Neural cell (in vitro differentiated cells): ENCODE measurements around the gene TMEM245. TPM values are rescaled to one million over a fixed set of nuclear protein-coding genes. Genes with fewer than 3 reads are reported as not detected.

Experiments
- H2AFZ ChIP-seq: fragments of 200-600, 300-800 bp; sonication (generic), shearing (Covaris generic); 2 replicates; pipeline ENCODE4 v1.6.0; 2014; ENCODE audit warnings: low read depth, mild to moderate bottlenecking, antibody characterized with exemption, low read length, moderate library complexity
- H3F3A ChIP-seq: fragments of 200-600 bp; shearing (Covaris generic); 2 replicates; pipeline ENCODE4 v1.6.1; 2016; ENCODE audit warnings: mild to moderate bottlenecking, moderate library complexity, mixed read lengths, antibody characterized with exemption, low read length; ENCODE audit not compliant: insufficient read depth, poor library complexity, severe bottlenecking
- H3K27ac ChIP-seq: fragments of 200-600, 300-800 bp; sonication (generic), shearing (Covaris generic); 2 replicates; pipeline ENCODE4 v1.5.1; 2014; ENCODE audit warnings: mild to moderate bottlenecking, low read length, moderate library complexity
- H3K27me3 ChIP-seq: fragments of 300-800, 200-600 bp; sonication (generic), shearing (Covaris generic); 2 replicates; pipeline ENCODE4 v1.6.0; 2014; ENCODE audit warnings: mild to moderate bottlenecking, low read depth, low read length, moderate library complexity; ENCODE audit not compliant: insufficient read depth
- H3K36me3 ChIP-seq: fragments of 300-800, 200-600 bp; sonication (generic), shearing (Covaris generic); 2 replicates; pipeline ENCODE4 v1.5.1; 2014; ENCODE audit warnings: mild to moderate bottlenecking, antibody characterized with exemption, low read length, moderate library complexity; ENCODE audit not compliant: insufficient read depth
- H3K4me2 ChIP-seq: fragments of 300-800, 200-600 bp; sonication (generic), shearing (Covaris generic); 2 replicates; pipeline ENCODE4 v1.6.0; 2014; ENCODE audit warnings: mild to moderate bottlenecking, low read length
- H3K4me3 ChIP-seq: fragments of 300-800, 200-600 bp; sonication (generic), shearing (Covaris generic); 2 replicates; pipeline ENCODE4 v1.5.1; 2014; ENCODE audit warnings: mild to moderate bottlenecking, low read length, moderate library complexity
- H3K79me2 ChIP-seq: fragments of 200-600 bp; shearing (Covaris generic); replicated peaks from 2 replicates; pipeline ENCODE4 v1.6.0; 2014; ENCODE audit warnings: mild to moderate bottlenecking, low read length, moderate library complexity; ENCODE audit not compliant: insufficient read depth
- H3K9ac ChIP-seq: fragments of 300-800, 200-600 bp; sonication (generic), shearing (Covaris generic); 2 replicates; pipeline ENCODE4 v1.6.1; 2016; ENCODE audit warnings: mild to moderate bottlenecking, low read length, mixed read lengths
- H3K9me2 ChIP-seq: fragments of 200-600 bp; shearing (Covaris generic); 2 replicates; pipeline ENCODE4 v1.6.1; 2016; ENCODE audit warnings: mild to moderate bottlenecking, low read length, mixed read lengths; ENCODE audit not compliant: insufficient read depth
- H3K9me3 ChIP-seq: fragments of 200-600, 300-800 bp; sonication (generic), shearing (Covaris generic); 2 replicates; pipeline ENCODE4 v1.6.1; 2016; ENCODE audit warnings: mild to moderate bottlenecking, mixed run types, low read length, moderate library complexity, mixed read lengths
- H4K20me1 ChIP-seq: fragments of 200-600 bp; shearing (Covaris generic); 2 replicates; pipeline ENCODE4 v1.6.1; 2016; ENCODE audit warnings: mild to moderate bottlenecking, mixed run types; ENCODE audit not compliant: insufficient read depth
- CTCF ChIP-seq: fragments of 450-650 bp; IDR thresholded peaks from 2 replicates; pipeline ENCODE4 v1.5.1; 2014; ENCODE audit warnings: antibody characterized with exemption, mild to moderate bottlenecking, moderate library complexity; ENCODE audit not compliant: poor library complexity, severe bottlenecking
- EP300 ChIP-seq: fragments of 450-650 bp; conservative IDR thresholded peaks from 2 replicates; pipeline ENCODE4 v1.6.1; 2014; ENCODE audit warnings: antibody characterized with exemption, mild to moderate bottlenecking, moderate library complexity; ENCODE audit not compliant: poor library complexity, severe bottlenecking
- EZH2 ChIP-seq: fragments of 200-600, 300-800 bp; shearing (Covaris generic), sonication (generic); IDR thresholded peaks from 2 replicates; pipeline ENCODE4 v1.6.1; 2014; ENCODE audit warnings: antibody characterized with exemption, low read length, borderline replicate concordance, mild to moderate bottlenecking; ENCODE audit not compliant: insufficient read depth, poor library complexity, severe bottlenecking
- MXI1 ChIP-seq: fragments of 450-650 bp; conservative IDR thresholded peaks from 2 replicates; pipeline ENCODE4 v1.6.1; 2014; ENCODE audit warnings: antibody characterized with exemption, mild to moderate bottlenecking; ENCODE audit not compliant: poor library complexity, severe bottlenecking
- POLR2AphosphoS5 ChIP-seq: IDR thresholded peaks from 2 replicates; pipeline ENCODE4 v1.6.1; 2012
- RAD21 ChIP-seq: fragments of 450-650 bp; conservative IDR thresholded peaks from 2 replicates; pipeline ENCODE4 v1.6.1; 2014; ENCODE audit warnings: antibody characterized with exemption, mild to moderate bottlenecking, moderate library complexity
- REST ChIP-seq: IDR thresholded peaks from 2 replicates; pipeline ENCODE4 v1.6.1; 2012; ENCODE audit warnings: borderline replicate concordance
- SMC3 ChIP-seq: fragments of 450-650 bp; conservative IDR thresholded peaks from 2 replicates; pipeline ENCODE4 v1.6.1; 2014; ENCODE audit warnings: antibody characterized with exemption, mild to moderate bottlenecking, moderate library complexity; ENCODE audit not compliant: poor library complexity
- TAF1 ChIP-seq: IDR thresholded peaks from 2 replicates; pipeline ENCODE4 v1.6.1; 2012; ENCODE audit warnings: low read depth
- polyA plus RNA-seq: library from polyadenylated mRNA; depleted of rRNA; stranded (reverse); fragments of >200 nt; gene quantifications from 2 replicates; pipeline ENCODE4 v1.2.3, GENCODE V29; 2014

TMEM245 gene
- polyA plus RNA-seq, 1 donor from 2014 or later = 32.1 TPM

- H4K20me1 ChIP-seq = no peaks in the 10 kb centered on the region
- H3K27me3 ChIP-seq = no peaks in the 10 kb centered on the region
- no peaks in the 10 kb centered on the region for H3K36me3 ChIP-seq
- H3K27ac ChIP-seq = no peak overlapping the region
- H3K9me2 ChIP-seq = no peaks in the 10 kb centered on the region
- H3K9ac ChIP-seq = no peak overlapping the region
- no peaks in the 10 kb centered on the region for H3F3A ChIP-seq
- H2AFZ ChIP-seq = no peak overlapping the region
- no peaks in the 10 kb centered on the region for H3K9me3 ChIP-seq
- H3K79me2 ChIP-seq = no peaks in the 10 kb centered on the region
- H3K4me3 ChIP-seq = no peak overlapping the region
- H3K4me2 ChIP-seq = no peak overlapping the region
- TF ChIP-seq EZH2 (no peak), POLR2AphosphoS5 (no peak), SMC3 (no peak), CTCF (no peak), EP300 (no peak), TAF1 (no peak), REST (no peak)
Measured at GRCh38 chr9:109145051-109145450, 25.3 kb upstream of the TMEM245 start.

GRCh38 chr9:109143881-109144562 lies 24.3 kb upstream of the TMEM245 start:
- no peak overlapping the region for H2AFZ ChIP-seq
- H3F3A ChIP-seq = no peaks in the 10 kb centered on the region

More at GRCh38 chr9:109143881-109144562, 24.3 kb upstream of the TMEM245 start:
- H3K4me2 ChIP-seq = no peak overlapping the region
- no peaks in the 10 kb centered on the region for H3K9me3 ChIP-seq
- no peak overlapping the region for H3K4me3 ChIP-seq
- H4K20me1 ChIP-seq = no peaks in the 10 kb centered on the region
- TF ChIP-seq SMC3 = no peak
- no peak for TF ChIP-seq RAD21
- no peak for TF ChIP-seq EZH2
- TF ChIP-seq POLR2AphosphoS5 = no peak
- TF ChIP-seq CTCF = no peak
- TF ChIP-seq EP300 = no peak
- no peak for TF ChIP-seq REST
- no peak for TF ChIP-seq MXI1
- TF ChIP-seq TAF1 = no peak
- no peaks in the 10 kb centered on the region for H3K27me3 ChIP-seq
- no peak overlapping the region for H3K9ac ChIP-seq
- no peaks in the 10 kb centered on the region for H3K9me2 ChIP-seq
- no peak overlapping the region for H3K27ac ChIP-seq
- no peaks in the 10 kb centered on the region for H3K79me2 ChIP-seq
- no peaks in the 10 kb centered on the region for H3K36me3 ChIP-seq
